H1 (cell line): ENCODE measurements around the gene GATAD2B. TPM values are rescaled to one million over a fixed set of nuclear protein-coding genes. Genes with fewer than 3 reads are reported as not detected.

ENCODE experiments used
- CHD2 ChIP-seq: IDR thresholded peaks from 2 replicates; pipeline ENCODE4 v1.6.1; 2012; ENCODE audit warnings: low read length, improper control_type of control experiment
- EGR1 ChIP-seq: IDR thresholded peaks from 2 replicates; pipeline ENCODE4 v1.6.1; 2011; ENCODE audit warnings: low read depth, low read length, borderline replicate concordance
- HDAC2 ChIP-seq, 2 experiments: fragments of 300-600 bp in 1 of 2; sonication (generic) in 1 of 2; IDR thresholded peaks; 2 replicates each; pipeline ENCODE4 v1.6.1; 2011 to 2012; ENCODE audit warnings: low read depth in 2 of 2, low read length in 2 of 2, mild to moderate bottlenecking in 2 of 2, moderate library complexity in 2 of 2, borderline replicate concordance in 1 of 2, inconsistent platforms in 1 of 2
- JUN ChIP-seq: IDR thresholded peaks from 2 replicates; pipeline ENCODE4 v1.6.1; 2011; ENCODE audit warnings: low read depth, mild to moderate bottlenecking, improper control_type of control experiment, low read length
- KDM4A ChIP-seq: IDR thresholded peaks from one replicate; pipeline ENCODE4 v1.7.1; 2012; ENCODE audit warnings: low read depth, mild to moderate bottlenecking, moderate library complexity, low read length, inconsistent platforms; ENCODE audit not compliant: severe bottlenecking
- POU5F1 ChIP-seq: IDR thresholded peaks from 2 replicates; pipeline ENCODE4 v1.6.1; 2011; ENCODE audit warnings: low read depth, mild to moderate bottlenecking, low read length, moderate library complexity
- SAP30 ChIP-seq: fragments of 300-600 bp; sonication (generic); IDR thresholded peaks from 2 replicates; pipeline ENCODE4 v1.7.1; 2012; ENCODE audit warnings: low read length, moderate library complexity, mild to moderate bottlenecking, inconsistent platforms; ENCODE audit not compliant: insufficient read depth, insufficient replicate concordance
- SP2 ChIP-seq: IDR thresholded peaks from 2 replicates; pipeline ENCODE4 v1.6.1; 2012; ENCODE audit warnings: mild to moderate bottlenecking, low read length, inconsistent platforms
- TBP ChIP-seq: IDR thresholded peaks from 2 replicates; pipeline ENCODE4 v1.6.1; 2011; ENCODE audit warnings: low read depth, low read length, improper control_type of control experiment
- polyA plus RNA-seq, 7 experiments: library from polyadenylated mRNA; depleted of rRNA in 3 of 7; stranded (reverse) in 5 of 7; unstranded in 2 of 7; fragments of >200 nt in 5 of 7; fragments of 200-250 nt in 2 of 7; gene quantifications; 1 replicate in 5 of 7; 2 replicates in 1 of 7; 4 replicates in 1 of 7; pipeline versions ENCODE4 v1.2.1 to v1.2.3, GENCODE V29; 2011 to 2013; ENCODE audit warnings: missing spikeins in 2 of 7, mixed read lengths in 2 of 7
- total RNA-seq: library from RNA; stranded (reverse); fragmentation: NEBNext Ultra II Directional; extraction: Animal tissue kit (Norgen Biotek cat#: 25700); gene quantifications from 2 replicates; pipeline ENCODE4 v1.2.1, GENCODE V29; 2021
- TF ChIP-seq, protein P1 (sequence below): fragments of 300-600 bp; sonication (generic); IDR thresholded peaks from 2 replicates; pipeline ENCODE4 v1.7.1; 2012; ENCODE audit warnings: low read length, moderate library complexity, mild to moderate bottlenecking, inconsistent platforms; ENCODE audit not compliant: insufficient replicate concordance

The GATAD2B gene
- total and polyA plus RNA-seq, 2 of the 8 experiments (the other 6 are each of a cell fraction or from before 2014, with no cell fraction given), result 8.4 to 39.1 TPM

DNA sequence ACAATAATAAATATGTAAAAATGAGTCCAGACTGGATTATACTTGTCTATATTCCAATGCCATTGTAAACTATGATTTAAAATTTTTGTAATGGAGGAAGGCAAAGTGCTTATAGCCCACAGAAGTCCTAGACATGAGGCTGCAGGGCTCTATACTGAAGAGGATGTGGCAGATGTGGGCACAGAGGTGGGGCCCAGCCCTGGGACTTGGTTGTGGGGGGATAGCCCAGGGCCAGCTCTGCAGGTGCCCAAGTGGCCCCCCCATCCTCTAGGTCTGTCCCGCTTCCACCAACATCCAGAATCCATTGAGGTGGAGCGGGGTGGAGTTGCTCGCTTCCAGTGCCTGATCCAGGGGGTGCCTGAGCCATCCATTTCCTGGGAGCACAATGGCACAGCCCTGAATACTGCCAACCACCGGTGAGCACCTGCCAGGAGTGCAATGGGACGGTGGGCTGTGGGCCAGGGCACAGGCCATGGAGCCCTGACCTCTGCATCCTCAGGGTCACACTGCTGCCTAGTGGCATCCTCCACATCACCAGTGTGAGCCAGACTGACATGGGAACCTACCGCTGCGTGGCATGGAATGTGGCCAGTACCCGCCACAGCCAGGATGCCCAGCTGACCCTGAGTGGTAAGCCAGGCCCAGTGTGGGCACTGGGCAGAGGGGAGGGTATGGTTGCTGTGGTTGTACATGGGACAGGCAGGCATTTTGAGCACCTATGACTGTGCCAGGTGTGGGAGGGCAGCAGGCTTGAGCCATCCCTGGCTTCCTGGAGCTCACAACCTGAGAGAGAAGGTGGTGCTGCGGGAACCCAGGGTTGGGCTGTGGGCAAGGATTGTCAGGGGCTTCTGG, 126.6 kb downstream of the GATAD2B start (continued):
- TF ChIP-seq, protein P1, sequence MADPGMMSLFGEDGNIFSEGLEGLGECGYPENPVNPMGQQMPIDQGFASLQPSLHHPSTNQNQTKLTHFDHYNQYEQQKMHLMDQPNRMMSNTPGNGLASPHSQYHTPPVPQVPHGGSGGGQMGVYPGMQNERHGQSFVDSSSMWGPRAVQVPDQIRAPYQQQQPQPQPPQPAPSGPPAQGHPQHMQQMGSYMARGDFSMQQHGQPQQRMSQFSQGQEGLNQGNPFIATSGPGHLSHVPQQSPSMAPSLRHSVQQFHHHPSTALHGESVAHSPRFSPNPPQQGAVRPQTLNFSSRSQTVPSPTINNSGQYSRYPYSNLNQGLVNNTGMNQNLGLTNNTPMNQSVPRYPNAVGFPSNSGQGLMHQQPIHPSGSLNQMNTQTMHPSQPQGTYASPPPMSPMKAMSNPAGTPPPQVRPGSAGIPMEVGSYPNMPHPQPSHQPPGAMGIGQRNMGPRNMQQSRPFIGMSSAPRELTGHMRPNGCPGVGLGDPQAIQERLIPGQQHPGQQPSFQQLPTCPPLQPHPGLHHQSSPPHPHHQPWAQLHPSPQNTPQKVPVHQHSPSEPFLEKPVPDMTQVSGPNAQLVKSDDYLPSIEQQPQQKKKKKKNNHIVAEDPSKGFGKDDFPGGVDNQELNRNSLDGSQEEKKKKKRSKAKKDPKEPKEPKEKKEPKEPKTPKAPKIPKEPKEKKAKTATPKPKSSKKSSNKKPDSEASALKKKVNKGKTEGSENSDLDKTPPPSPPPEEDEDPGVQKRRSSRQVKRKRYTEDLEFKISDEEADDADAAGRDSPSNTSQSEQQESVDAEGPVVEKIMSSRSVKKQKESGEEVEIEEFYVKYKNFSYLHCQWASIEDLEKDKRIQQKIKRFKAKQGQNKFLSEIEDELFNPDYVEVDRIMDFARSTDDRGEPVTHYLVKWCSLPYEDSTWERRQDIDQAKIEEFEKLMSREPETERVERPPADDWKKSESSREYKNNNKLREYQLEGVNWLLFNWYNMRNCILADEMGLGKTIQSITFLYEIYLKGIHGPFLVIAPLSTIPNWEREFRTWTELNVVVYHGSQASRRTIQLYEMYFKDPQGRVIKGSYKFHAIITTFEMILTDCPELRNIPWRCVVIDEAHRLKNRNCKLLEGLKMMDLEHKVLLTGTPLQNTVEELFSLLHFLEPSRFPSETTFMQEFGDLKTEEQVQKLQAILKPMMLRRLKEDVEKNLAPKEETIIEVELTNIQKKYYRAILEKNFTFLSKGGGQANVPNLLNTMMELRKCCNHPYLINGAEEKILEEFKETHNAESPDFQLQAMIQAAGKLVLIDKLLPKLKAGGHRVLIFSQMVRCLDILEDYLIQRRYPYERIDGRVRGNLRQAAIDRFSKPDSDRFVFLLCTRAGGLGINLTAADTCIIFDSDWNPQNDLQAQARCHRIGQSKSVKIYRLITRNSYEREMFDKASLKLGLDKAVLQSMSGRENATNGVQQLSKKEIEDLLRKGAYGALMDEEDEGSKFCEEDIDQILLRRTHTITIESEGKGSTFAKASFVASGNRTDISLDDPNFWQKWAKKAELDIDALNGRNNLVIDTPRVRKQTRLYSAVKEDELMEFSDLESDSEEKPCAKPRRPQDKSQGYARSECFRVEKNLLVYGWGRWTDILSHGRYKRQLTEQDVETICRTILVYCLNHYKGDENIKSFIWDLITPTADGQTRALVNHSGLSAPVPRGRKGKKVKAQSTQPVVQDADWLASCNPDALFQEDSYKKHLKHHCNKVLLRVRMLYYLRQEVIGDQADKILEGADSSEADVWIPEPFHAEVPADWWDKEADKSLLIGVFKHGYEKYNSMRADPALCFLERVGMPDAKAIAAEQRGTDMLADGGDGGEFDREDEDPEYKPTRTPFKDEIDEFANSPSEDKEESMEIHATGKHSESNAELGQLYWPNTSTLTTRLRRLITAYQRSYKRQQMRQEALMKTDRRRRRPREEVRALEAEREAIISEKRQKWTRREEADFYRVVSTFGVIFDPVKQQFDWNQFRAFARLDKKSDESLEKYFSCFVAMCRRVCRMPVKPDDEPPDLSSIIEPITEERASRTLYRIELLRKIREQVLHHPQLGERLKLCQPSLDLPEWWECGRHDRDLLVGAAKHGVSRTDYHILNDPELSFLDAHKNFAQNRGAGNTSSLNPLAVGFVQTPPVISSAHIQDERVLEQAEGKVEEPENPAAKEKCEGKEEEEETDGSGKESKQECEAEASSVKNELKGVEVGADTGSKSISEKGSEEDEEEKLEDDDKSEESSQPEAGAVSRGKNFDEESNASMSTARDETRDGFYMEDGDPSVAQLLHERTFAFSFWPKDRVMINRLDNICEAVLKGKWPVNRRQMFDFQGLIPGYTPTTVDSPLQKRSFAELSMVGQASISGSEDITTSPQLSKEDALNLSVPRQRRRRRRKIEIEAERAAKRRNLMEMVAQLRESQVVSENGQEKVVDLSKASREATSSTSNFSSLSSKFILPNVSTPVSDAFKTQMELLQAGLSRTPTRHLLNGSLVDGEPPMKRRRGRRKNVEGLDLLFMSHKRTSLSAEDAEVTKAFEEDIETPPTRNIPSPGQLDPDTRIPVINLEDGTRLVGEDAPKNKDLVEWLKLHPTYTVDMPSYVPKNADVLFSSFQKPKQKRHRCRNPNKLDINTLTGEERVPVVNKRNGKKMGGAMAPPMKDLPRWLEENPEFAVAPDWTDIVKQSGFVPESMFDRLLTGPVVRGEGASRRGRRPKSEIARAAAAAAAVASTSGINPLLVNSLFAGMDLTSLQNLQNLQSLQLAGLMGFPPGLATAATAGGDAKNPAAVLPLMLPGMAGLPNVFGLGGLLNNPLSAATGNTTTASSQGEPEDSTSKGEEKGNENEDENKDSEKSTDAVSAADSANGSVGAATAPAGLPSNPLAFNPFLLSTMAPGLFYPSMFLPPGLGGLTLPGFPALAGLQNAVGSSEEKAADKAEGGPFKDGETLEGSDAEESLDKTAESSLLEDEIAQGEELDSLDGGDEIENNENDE, result no peak
- no peak for TF ChIP-seq EGR1
- TF ChIP-seq KDM4A, result no peak
- TF ChIP-seq HDAC2 (IDR thresholded peaks at IDR 0.05; ENCODE audit: borderline replicate concordance in 1 of 2, low read depth in 2 of 2, low read length in 2 of 2), result no peak
- TF ChIP-seq JUN, result no peak
- TF ChIP-seq CHD2, result no peak
- no peak for TF ChIP-seq POU5F1
- TF ChIP-seq SAP30, result no peak
- no peak for TF ChIP-seq SP2
- TF ChIP-seq TBP, result no peak
